Neural progenitor cell (in vitro differentiated cells): ENCODE measurements around the gene CIDEA. TPM values are rescaled to one million over a fixed set of nuclear protein-coding genes. Genes with fewer than 3 reads are reported as not detected.

Experiments used
- DNase-seq: peaks from one replicate; pipeline ENCODE4 v3.0.0-alpha.2; 2016; ENCODE audit warnings: low spot score
- H2AFZ ChIP-seq: fragments of 200-600 bp; sonication (generic); replicated peaks from 2 replicates; pipeline ENCODE4 v1.6.1; 2016; ENCODE audit warnings: antibody characterized with exemption
- H3F3A ChIP-seq: fragments of 200-600 bp; sonication (generic); 2 replicates; pipeline ENCODE4 v1.6.1; 2016; ENCODE audit warnings: antibody characterized with exemption, low read depth
- H3K27ac ChIP-seq: fragments of 200-600 bp; sonication (generic); 2 replicates; pipeline ENCODE4 v1.5.1; 2016; ENCODE audit warnings: mild to moderate bottlenecking
- H3K27me3 ChIP-seq: fragments of 200-600 bp; sonication (generic); 2 replicates; pipeline ENCODE4 v1.6.1; 2016; ENCODE audit warnings: mild to moderate bottlenecking, moderate library complexity
- H3K36me3 ChIP-seq: fragments of 200-600 bp; sonication (generic); 2 replicates; pipeline ENCODE4 v1.5.1; 2016
- H3K4me1 ChIP-seq: fragments of 200-600 bp; sonication (generic); 2 replicates; pipeline ENCODE4 v1.6.1; 2016; ENCODE audit warnings: mixed run types
- H3K4me2 ChIP-seq: fragments of 200-600 bp; sonication (generic); 2 replicates; pipeline ENCODE4 v1.6.1; 2016
- H3K4me3 ChIP-seq: fragments of 200-600 bp; sonication (generic); 2 replicates; pipeline ENCODE4 v1.5.1; 2016
- H3K79me2 ChIP-seq: fragments of 200-600 bp; sonication (generic); 2 replicates; pipeline ENCODE4 v1.6.1; 2016; ENCODE audit warnings: low read depth
- H3K9ac ChIP-seq: fragments of 200-600 bp; sonication (generic); 2 replicates; pipeline ENCODE4 v1.6.1; 2016
- H3K9me3 ChIP-seq: fragments of 200-600 bp; sonication (generic); 2 replicates; pipeline ENCODE4 v1.5.1; 2016; ENCODE audit warnings: low read depth
- H4K20me1 ChIP-seq: fragments of 200-600 bp; sonication (generic); 2 replicates; pipeline ENCODE4 v1.6.1; 2016; ENCODE audit warnings: low read depth
- H3K27ac Mint-ChIP-seq: 3 replicates; pipeline ENCODE4 v1.8.0; 2021; ENCODE audit warnings: mixed read lengths
- H3K27me3 Mint-ChIP-seq: 2 replicates; pipeline ENCODE4 v1.8.0; 2022; ENCODE audit warnings: low read depth, mild to moderate bottlenecking, inconsistent platforms, moderate library complexity, mixed read lengths; ENCODE audit not compliant: insufficient read depth
- H3K36me3 Mint-ChIP-seq: 3 replicates; pipeline ENCODE4 v1.8.0; 2021; ENCODE audit warnings: mixed read lengths
- H3K4me1 Mint-ChIP-seq: 3 replicates; pipeline ENCODE4 v1.8.0; 2021; ENCODE audit warnings: mixed read lengths
- H3K4me3 Mint-ChIP-seq: 3 replicates; pipeline ENCODE4 v1.8.0; 2021; ENCODE audit warnings: mild to moderate bottlenecking, moderate library complexity, mixed read lengths
- H3K9me3 Mint-ChIP-seq: 3 replicates; pipeline ENCODE4 v1.8.0; 2020; ENCODE audit warnings: mixed read lengths
- EZH2 ChIP-seq: fragments of 200-600 bp; sonication (generic); IDR thresholded peaks from 2 replicates; pipeline ENCODE4 v1.6.1; 2017; ENCODE audit warnings: antibody characterized with exemption, mild to moderate bottlenecking, moderate library complexity
- EZH2phosphoT487 ChIP-seq: fragments of 200-600 bp; sonication (generic); IDR thresholded peaks from 2 replicates; pipeline ENCODE4 v1.6.1; 2017; ENCODE audit warnings: antibody characterized with exemption
- total RNA-seq: library from RNA; depleted of rRNA; stranded (reverse); fragments of >200 nt; gene quantifications from 2 replicates; pipeline ENCODE4 v1.2.3, GENCODE V29; 2015; ENCODE audit warnings: low replicate concordance
- TF ChIP-seq, protein P1 (sequence below): fragments of 200-600 bp; sonication (generic); IDR thresholded peaks from 2 replicates; pipeline ENCODE4 v1.5.1; 2017; ENCODE audit warnings: antibody characterized with exemption, mild to moderate bottlenecking

Gene CIDEA
- total RNA-seq, 1 donor from 2014 or later, result not detected

DNA sequence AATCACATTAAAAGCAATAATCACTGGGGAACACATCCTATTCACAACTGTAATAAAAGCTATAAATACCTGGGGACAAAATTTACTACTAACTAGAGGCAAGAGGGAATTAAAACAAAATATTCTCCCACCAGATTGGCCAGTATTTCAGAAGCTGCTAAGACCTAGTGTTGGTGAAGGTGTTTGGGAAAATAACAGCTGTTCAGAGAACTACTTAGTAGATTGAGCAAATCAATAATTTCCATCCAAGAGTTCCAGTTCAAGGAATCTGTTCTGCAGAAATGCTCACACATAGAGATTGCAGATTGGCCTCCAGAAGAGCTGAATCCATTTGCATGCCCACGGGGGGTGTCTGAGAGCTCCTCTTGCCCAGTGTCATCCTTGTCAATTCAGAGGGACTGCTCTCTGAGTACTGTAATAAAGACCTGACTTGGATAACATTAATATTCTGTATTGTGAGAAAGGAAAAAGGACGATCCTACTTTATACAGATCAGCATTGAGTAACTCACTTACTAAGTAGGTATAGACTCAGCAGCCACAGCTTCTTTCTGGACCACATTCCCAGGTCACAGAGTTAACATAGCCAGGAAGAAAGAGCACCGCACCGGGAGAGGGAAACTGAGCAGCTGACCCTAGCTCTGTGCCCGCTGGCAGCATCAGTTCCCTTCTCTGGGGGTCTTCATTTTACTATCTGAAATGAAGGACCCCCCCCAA is 59.5 kb downstream of the CIDEA start:
- Histone ChIP-seq H3K36me3 (peaks cover 25% of the 10 kb centered on the region), H3K4me3 (no peak overlapping the region), H4K20me1 (peaks cover 7% of the 10 kb centered on the region), H3K79me2 (peaks cover 20% of the 10 kb centered on the region), H3K9me3 (peaks cover 8% of the 10 kb centered on the region), H3K4me1 (no peaks in the 10 kb centered on the region), H2AFZ (no peak overlapping the region), H3F3A (peaks cover 4% of the 10 kb centered on the region), H3K9ac (no peak overlapping the region), H3K4me2 (no peak overlapping the region), H3K27ac (no peak overlapping the region), H3K27me3 (peaks cover 8% of the 10 kb centered on the region)
- Mint-ChIP-seq H3K9me3 (peaks cover 25% of the 10 kb centered on the region), H3K27ac (no peak overlapping the region), H3K4me1 (peaks cover 36% of the 10 kb centered on the region), H3K27me3 (peaks cover 3% of the 10 kb centered on the region), H3K4me3 (no peak overlapping the region), H3K36me3 (peaks cover 43% of the 10 kb centered on the region)
- no peak for DNase-seq
- TF ChIP-seq EZH2phosphoT487, result no peak
- no peak for TF ChIP-seq EZH2
- TF ChIP-seq, protein P1, sequence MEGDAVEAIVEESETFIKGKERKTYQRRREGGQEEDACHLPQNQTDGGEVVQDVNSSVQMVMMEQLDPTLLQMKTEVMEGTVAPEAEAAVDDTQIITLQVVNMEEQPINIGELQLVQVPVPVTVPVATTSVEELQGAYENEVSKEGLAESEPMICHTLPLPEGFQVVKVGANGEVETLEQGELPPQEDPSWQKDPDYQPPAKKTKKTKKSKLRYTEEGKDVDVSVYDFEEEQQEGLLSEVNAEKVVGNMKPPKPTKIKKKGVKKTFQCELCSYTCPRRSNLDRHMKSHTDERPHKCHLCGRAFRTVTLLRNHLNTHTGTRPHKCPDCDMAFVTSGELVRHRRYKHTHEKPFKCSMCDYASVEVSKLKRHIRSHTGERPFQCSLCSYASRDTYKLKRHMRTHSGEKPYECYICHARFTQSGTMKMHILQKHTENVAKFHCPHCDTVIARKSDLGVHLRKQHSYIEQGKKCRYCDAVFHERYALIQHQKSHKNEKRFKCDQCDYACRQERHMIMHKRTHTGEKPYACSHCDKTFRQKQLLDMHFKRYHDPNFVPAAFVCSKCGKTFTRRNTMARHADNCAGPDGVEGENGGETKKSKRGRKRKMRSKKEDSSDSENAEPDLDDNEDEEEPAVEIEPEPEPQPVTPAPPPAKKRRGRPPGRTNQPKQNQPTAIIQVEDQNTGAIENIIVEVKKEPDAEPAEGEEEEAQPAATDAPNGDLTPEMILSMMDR, result no peak

DNA sequence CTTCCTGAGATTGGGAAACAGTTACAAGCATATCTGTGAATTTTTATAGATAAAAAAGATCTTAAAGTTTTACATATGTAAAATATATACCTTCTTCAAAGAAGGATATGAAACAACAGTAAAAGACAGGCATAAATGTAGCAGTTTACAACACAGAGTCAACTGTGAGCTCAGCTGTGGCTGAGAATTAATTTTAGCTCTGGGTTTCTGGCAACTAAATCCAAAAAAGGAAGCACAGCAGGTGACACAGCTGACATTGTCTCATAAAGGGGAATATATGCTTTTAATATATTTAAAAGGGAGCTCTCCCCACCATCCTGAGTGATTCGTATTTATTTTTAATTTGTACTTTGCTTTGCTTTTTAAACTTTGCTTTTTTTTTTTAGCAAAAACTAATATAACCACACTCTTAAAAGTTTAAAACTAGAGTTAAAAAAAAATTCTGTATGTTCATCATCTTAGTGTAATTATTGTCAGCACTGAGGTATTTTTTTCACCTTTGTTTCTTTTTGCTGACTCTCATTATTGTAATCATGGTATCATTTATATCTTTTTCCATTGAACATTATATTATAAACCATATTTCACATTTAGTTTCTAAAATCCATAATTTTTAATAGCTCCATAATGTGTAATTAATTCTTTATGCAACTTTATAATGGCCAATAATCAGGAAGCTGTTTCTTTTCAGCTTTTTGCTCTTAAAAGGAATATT is 60.6 kb downstream of the CIDEA start:
- peaks cover 8% of the 10 kb centered on the region for H3K9me3 ChIP-seq
- H3K9me3 Mint-ChIP-seq, result peaks cover 21% of the 10 kb centered on the region
- no peak overlapping the region for H2AFZ ChIP-seq
- peaks cover 31% of the 10 kb centered on the region for H3K4me1 Mint-ChIP-seq
- peaks cover 7% of the 10 kb centered on the region for H4K20me1 ChIP-seq
- H3F3A ChIP-seq, result peaks cover 4% of the 10 kb centered on the region
- H3K27me3 ChIP-seq, result no peaks in the 10 kb centered on the region
- no peak overlapping the region for H3K4me3 ChIP-seq
- no peak overlapping the region for H3K27ac Mint-ChIP-seq
- no peak for DNase-seq
- peaks cover 2% of the 10 kb centered on the region for H3K27me3 Mint-ChIP-seq
- H3K4me1 ChIP-seq, result no peaks in the 10 kb centered on the region
- TF ChIP-seq EZH2phosphoT487, result no peak
- TF ChIP-seq, protein P1, result no peak
- TF ChIP-seq EZH2, result no peak
- H3K4me2 ChIP-seq, result no peak overlapping the region
- H3K36me3 Mint-ChIP-seq, result peaks cover 40% of the 10 kb centered on the region
- H3K36me3 ChIP-seq, result peaks cover 25% of the 10 kb centered on the region
- H3K4me3 Mint-ChIP-seq, result no peak overlapping the region
- H3K9ac ChIP-seq, result no peak overlapping the region
- H3K79me2 ChIP-seq, result peaks cover 9% of the 10 kb centered on the region
- H3K27ac ChIP-seq, result no peak overlapping the region

DNA sequence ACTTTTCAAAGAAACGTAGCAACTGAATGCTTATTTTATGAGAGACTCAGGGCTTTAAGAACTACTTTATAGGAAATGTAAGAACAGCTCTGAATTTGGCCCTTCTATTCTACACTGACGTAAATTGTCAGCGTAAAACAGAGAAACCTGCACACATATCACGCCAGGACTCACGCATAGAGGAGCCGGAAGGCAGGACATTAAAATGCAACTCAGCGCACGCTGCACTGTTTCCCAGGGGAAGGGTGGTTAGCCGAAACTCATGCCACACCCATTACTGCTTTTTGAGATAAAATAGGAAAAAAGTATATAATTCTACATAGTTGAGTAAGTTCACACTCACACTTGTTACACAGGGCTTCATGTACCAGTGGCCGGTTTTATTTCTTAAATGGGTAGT is 61.3 kb downstream of the CIDEA start:
- no peak for DNase-seq
- Histone ChIP-seq H3K27me3 (no peaks in the 10 kb centered on the region), H4K20me1 (peaks cover 7% of the 10 kb centered on the region), H3K9me3 (peaks cover 8% of the 10 kb centered on the region), H3K4me3 (no peak overlapping the region), H3K36me3 (peaks cover 23% of the 10 kb centered on the region), H3K4me1 (no peaks in the 10 kb centered on the region), H3F3A (peaks cover 4% of the 10 kb centered on the region), H3K27ac (no peak overlapping the region), H3K4me2 (no peak overlapping the region), H2AFZ (no peak overlapping the region), H3K79me2 (peaks cover 4% of the 10 kb centered on the region), H3K9ac (no peak overlapping the region)
- Mint-ChIP-seq H3K27me3 (peaks cover 2% of the 10 kb centered on the region), H3K27ac (no peak overlapping the region), H3K4me1 (peaks cover 30% of the 10 kb centered on the region), H3K4me3 (no peak overlapping the region), H3K36me3 (peaks cover 40% of the 10 kb centered on the region), H3K9me3 (peaks cover 18% of the 10 kb centered on the region)
- TF ChIP-seq EZH2, result no peak
- TF ChIP-seq EZH2phosphoT487, result no peak
- TF ChIP-seq, protein P1, result no peak
